Dermis blood vessel endothelial cell (primary cell): ENCODE measurements around the gene XRCC2. TPM values are rescaled to one million over a fixed set of nuclear protein-coding genes. Genes with fewer than 3 reads are reported as not detected.
"Not testable (repeated sequence)": the region's sequence is repeated elsewhere in the genome, so short reads cannot be mapped to it uniquely, and the experiment has no call there.

Experiments
- DNase-seq: peaks from one replicate; pipeline ENCODE4 v3.0.0; 2010
- total RNA-seq: library from RNA; depleted of rRNA; stranded (reverse); fragments of >200 nt; gene quantifications from 2 replicates; pipeline ENCODE4 v1.2.3, GENCODE V29; 2014

Gene XRCC2
- total RNA-seq, 1 donor from 2014 or later: 3.1 TPM

GRCh38 chr7:152663931-152664330 is 12.0 kb downstream of the XRCC2 start:
- peak; percentile 70 for DNase-seq

- no peak for DNase-seq
Observed at GRCh38 chr7:152663148-152663740, 12.7 kb downstream of the XRCC2 start.

GRCh38 chr7:152661479-152661878 is 14.5 kb downstream of the XRCC2 start:
- no peak for DNase-seq

GRCh38 chr7:152660021-152660420 is 15.9 kb downstream of the XRCC2 start:
- DNase-seq: no peak

- DNase-seq: no peak
Observed at GRCh38 chr7:152654971-152655370, 21.0 kb downstream of the XRCC2 start.

- no peak for DNase-seq
Observed at GRCh38 chr7:152649220-152649619, 26.7 kb downstream of the XRCC2 start.

- DNase-seq: no peak
Observed at GRCh38 chr7:152647009-152647408, 28.9 kb downstream of the XRCC2 start.

GRCh38 chr7:152646579-152646978 is 29.4 kb downstream of the XRCC2 start:
- DNase-seq: not testable (repeated sequence)

- no peak for DNase-seq
Observed at GRCh38 chr7:152643979-152644559, 31.9 kb downstream of the XRCC2 start.

GRCh38 chr7:152641384-152641783 is 34.6 kb downstream of the XRCC2 start:
- DNase-seq: no peak

- DNase-seq: no peak
Observed at GRCh38 chr7:152640829-152641228, 35.1 kb downstream of the XRCC2 start.

- no peak for DNase-seq
Observed at GRCh38 chr7:152637920-152638580, 37.9 kb downstream of the XRCC2 start.

GRCh38 chr7:152637161-152637560 is 38.8 kb downstream of the XRCC2 start:
- no peak for DNase-seq

- no peak for DNase-seq
Observed at GRCh38 chr7:152636441-152636840, 39.5 kb downstream of the XRCC2 start.

GRCh38 chr7:152633504-152633903 is 42.4 kb downstream of the XRCC2 start:
- DNase-seq: no peak

GRCh38 chr7:152633072-152633471 is 42.9 kb downstream of the XRCC2 start:
- no peak for DNase-seq

- DNase-seq: not testable (repeated sequence)
Observed at GRCh38 chr7:152628772-152629171, 47.2 kb downstream of the XRCC2 start.

GRCh38 chr7:152624228-152624627 is 51.7 kb downstream of the XRCC2 start:
- no peak for DNase-seq

GRCh38 chr7:152621426-152621825 is 54.5 kb downstream of the XRCC2 start:
- no peak for DNase-seq

- DNase-seq: no peak
Observed at GRCh38 chr7:152619027-152619739, 56.8 kb downstream of the XRCC2 start.

GRCh38 chr7:152618427-152618826 is 57.5 kb downstream of the XRCC2 start:
- DNase-seq: no peak

GRCh38 chr7:152617056-152617455 is 58.9 kb downstream of the XRCC2 start:
- peak; percentile 11 for DNase-seq

GRCh38 chr7:152615031-152615741 is 60.8 kb downstream of the XRCC2 start:
- no peak for DNase-seq
